ENCODE results near the gene TMPRSS7. TPM values are rescaled to one million over a fixed set of nuclear protein-coding genes. Genes with fewer than 3 reads are reported as not detected.
A peak's percentile ranks its signal among the peaks of the same experiment; 100 is the strongest.

TMPRSS7 gene
- total and polyA plus RNA-seq, 10 donors, result not detected

DNA sequence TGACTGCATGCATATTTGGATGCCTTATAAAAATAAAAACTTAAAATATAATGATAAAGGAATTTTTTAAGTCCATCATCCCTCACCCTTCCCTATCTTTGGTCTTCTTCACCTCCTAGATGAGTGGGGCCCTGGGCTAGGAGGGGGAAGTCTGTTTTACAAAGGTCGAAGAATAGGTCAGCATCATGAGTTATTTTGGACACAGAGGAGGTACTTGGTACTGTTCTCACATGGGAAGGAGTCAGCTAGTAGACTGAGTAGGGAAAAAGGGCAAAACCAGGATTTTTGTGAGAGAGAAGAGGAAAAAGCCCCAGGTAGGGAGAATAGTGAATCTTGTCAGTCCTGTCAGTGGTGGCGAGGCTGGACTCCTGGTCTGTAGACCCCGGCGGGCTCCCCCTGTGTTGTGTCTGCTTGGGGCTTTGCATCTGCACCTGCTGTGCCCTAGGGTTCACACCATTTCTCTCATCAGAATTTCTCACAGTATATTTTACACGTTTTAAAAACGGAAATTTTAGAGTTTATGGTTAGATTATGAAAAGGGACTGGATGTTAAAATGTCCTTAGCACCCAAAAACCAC, 81.4 kb downstream of the TMPRSS7 start:
- TF ChIP-seq POLR2A (IDR thresholded peaks at IDR 0.05), result no peak
- DNase-seq, result no peak
- Histone ChIP-seq H3K27ac (peak overlapping the region in 2 of 8 donors; percentile 54 to 64), H3K27me3 (replicated peaks in 1 of 7) (peaks cover 0 to 4% (median 0%) of the 10 kb centered on the region in 7 donors), H3K9me3 (no peaks in the 10 kb centered on the region), H3K4me1 (peaks cover 0 to 95% (median 53%) of the 10 kb centered on the region in 6 donors), H3K36me3 (no peaks in the 10 kb centered on the region), H3K4me3 (no peak overlapping the region)
- WGBS, 5 donors, result 59 to 78% (median 70%) methylated on average over 6 of the region's 6 CpGs
- intact Hi-C loops (cut with DNase I; ENCODE audit: low total_unique reads), result no loop called here

DNA sequence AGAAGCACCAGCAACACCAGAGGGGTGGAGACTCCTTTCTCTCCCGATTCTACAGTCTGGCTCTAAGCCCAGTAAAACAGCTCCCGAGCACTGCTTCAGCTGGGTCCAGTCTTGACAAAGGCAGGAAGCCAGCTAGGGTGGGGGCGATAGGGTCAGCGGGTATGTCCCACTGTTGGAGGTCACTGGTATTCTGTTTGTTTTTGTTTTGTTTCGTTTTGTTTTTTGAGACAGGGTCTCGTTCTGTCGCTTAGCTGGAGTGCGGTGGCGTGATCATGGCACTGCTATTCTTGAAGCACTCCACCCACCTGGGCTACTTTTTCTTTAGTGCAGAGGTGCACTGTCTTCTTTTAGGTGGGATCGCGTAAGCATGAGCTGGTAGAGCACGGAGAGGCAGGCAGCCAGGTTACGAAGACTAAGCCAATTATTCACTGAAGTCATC, 82.2 kb downstream of the TMPRSS7 start:
- TF ChIP-seq, protein P1, sequence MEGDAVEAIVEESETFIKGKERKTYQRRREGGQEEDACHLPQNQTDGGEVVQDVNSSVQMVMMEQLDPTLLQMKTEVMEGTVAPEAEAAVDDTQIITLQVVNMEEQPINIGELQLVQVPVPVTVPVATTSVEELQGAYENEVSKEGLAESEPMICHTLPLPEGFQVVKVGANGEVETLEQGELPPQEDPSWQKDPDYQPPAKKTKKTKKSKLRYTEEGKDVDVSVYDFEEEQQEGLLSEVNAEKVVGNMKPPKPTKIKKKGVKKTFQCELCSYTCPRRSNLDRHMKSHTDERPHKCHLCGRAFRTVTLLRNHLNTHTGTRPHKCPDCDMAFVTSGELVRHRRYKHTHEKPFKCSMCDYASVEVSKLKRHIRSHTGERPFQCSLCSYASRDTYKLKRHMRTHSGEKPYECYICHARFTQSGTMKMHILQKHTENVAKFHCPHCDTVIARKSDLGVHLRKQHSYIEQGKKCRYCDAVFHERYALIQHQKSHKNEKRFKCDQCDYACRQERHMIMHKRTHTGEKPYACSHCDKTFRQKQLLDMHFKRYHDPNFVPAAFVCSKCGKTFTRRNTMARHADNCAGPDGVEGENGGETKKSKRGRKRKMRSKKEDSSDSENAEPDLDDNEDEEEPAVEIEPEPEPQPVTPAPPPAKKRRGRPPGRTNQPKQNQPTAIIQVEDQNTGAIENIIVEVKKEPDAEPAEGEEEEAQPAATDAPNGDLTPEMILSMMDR (IDR thresholded peaks at IDR 0.05 in 8 of 11, conservative IDR thresholded peaks at IDR 0.05 in 3 of 11), result no peak
- TF ChIP-seq POLR2A (IDR thresholded peaks at IDR 0.05) (no peak), POLR2AphosphoS5 (IDR thresholded peaks at IDR 0.05) (no peak)

GRCh38 chr3:112117415-112117814, 82.9 kb downstream of the TMPRSS7 start:
- peak overlapping the region in 5 of 8 donors; percentile 30 to 68 (median 47) for H3K27ac ChIP-seq
- H3K36me3 ChIP-seq, result no peaks in the 10 kb centered on the region
- intact Hi-C loops (cut with DNase I; ENCODE audit: low total_unique reads), result no loop called here
- 84 to 97% (median 91%) methylated on average over 1 of the region's 1 CpG for WGBS, 5 donors
- H3K27me3 ChIP-seq (replicated peaks in 1 of 7), result no peaks in the 10 kb centered on the region
- no peak for DNase-seq
- TF ChIP-seq POLR2AphosphoS5 (IDR thresholded peaks at IDR 0.05) (no peak), POLR2A (IDR thresholded peaks at IDR 0.05) (no peak)
- TF ChIP-seq, protein P1 (IDR thresholded peaks at IDR 0.05 in 8 of 11, conservative IDR thresholded peaks at IDR 0.05 in 3 of 11), result no peak
- no peaks in the 10 kb centered on the region for H3K9me3 ChIP-seq
- H3K4me1 ChIP-seq, result peaks cover 9 to 100% (median 59%) of the 10 kb centered on the region in 6 donors
- H3K4me3 ChIP-seq, result peak overlapping the region in 1 of 8 donors; percentile 55

More for the DNA sequence above, 82.2 kb downstream of the TMPRSS7 start:
- intact Hi-C loops (cut with DNase I; ENCODE audit: low total_unique reads), result no loop called here
- DNase-seq, result no peak
- peaks cover 6 to 100% (median 59%) of the 10 kb centered on the region in 6 donors for H3K4me1 ChIP-seq
- 59 to 74% (median 66%) methylated on average over 13 of the region's 13 CpGs for WGBS, 5 donors
- no peaks in the 10 kb centered on the region for H3K9me3 ChIP-seq
- no peaks in the 10 kb centered on the region for H3K36me3 ChIP-seq
- H3K27ac ChIP-seq, result peak overlapping the region in 5 of 8 donors; percentile 31 to 68 (median 47)
- H3K27me3 ChIP-seq (replicated peaks in 1 of 7), result no peaks in the 10 kb centered on the region
- peak overlapping the region in 3 of 8 donors; percentile 11 to 55 (median 30) for H3K4me3 ChIP-seq

DNA sequence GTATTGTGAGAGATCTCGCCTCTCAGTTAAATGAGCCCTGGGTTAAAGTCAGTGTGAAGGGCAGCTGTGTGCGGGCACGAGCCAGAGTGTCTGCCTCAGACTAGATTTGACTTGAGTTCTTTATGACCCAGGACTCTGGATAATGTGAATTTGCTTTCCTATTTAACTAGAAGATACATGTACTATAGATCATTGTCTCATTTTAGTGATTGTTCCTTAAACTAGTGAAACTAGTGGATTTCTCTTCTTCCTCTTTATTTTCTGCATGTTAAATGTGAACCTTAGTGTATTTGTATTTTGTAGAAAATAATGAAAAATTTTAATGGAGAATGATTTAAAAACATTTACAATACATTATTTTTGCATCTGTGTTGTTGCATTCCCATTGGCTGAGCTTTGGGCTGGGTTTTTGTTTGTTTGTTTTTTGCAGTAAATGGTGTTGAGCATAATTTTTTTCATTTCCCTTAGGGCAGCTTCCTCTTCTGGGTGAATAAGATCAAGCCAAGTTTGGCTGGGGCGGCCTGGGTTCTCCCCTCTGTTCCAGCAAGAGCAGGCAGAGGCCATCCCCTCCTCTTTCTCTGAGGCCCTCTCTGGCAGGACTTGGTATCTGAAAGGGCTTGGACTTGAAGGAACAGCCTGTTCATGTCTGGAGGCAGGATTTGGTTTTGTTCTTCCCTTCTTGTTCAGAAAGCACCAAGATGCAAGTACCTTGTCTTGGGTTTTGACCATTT, 83.5 kb downstream of the TMPRSS7 start:
- peak; percentile 80 for DNase-seq
- TF ChIP-seq, protein P1 (IDR thresholded peaks at IDR 0.05 in 8 of 11, conservative IDR thresholded peaks at IDR 0.05 in 3 of 11), result no peak
- TF ChIP-seq POLR2AphosphoS5 (IDR thresholded peaks at IDR 0.05) (no peak), POLR2A (IDR thresholded peaks at IDR 0.05) (no peak)
- Histone ChIP-seq H3K36me3 (peaks cover 0 to 5% (median 0%) of the 10 kb centered on the region in 6 donors), H3K4me3 (no peak overlapping the region), H3K27me3 (replicated peaks in 1 of 7) (no peaks in the 10 kb centered on the region), H3K9me3 (no peaks in the 10 kb centered on the region), H3K4me1 (peaks cover 9 to 98% (median 59%) of the 10 kb centered on the region in 6 donors), H3K27ac (peak overlapping the region in 5 of 8 donors; percentile 30 to 68 (median 47))
- WGBS, 5 donors, result 70 to 85% (median 73%) methylated on average over 4 of the region's 4 CpGs
- intact Hi-C loops (cut with DNase I; ENCODE audit: low total_unique reads), result no loop called here
